Right lobe of liver (tissue), 6 donors: ENCODE results near the gene PRR18. TPM values are rescaled to one million over a fixed set of nuclear protein-coding genes. Genes with fewer than 3 reads are reported as not detected.

Experiments used
- ATAC-seq, 4 donors: fragments of 200-7000 bp; cut with Tn5 transposase; one replicate each; pipeline ENCODE4 v1.9.1; 2020; ENCODE audit warnings: mild to moderate bottlenecking in 4 of 4, moderate library complexity in 4 of 4
- DNase-seq, 3 donors: peaks; one replicate each; pipeline ENCODE4 v3.0.0-alpha.2; 2020
- H3K27ac ChIP-seq, 3 donors: fragments of 200-600 bp; one replicate each; pipeline ENCODE4 v1.8.0; 2022
- H3K27me3 ChIP-seq, 2 donors: fragments of 200-600 bp; one replicate each; pipeline ENCODE4 v1.8.0; 2022
- H3K36me3 ChIP-seq, 4 donors: fragments of 200-600 bp; sonication (generic) in 1 of 4; one replicate each; pipeline versions ENCODE4 v1.5.1 to v1.8.0; 2017 to 2022; ENCODE audit warnings: control low read depth in 1 of 4
- H3K4me1 ChIP-seq, 4 donors: fragments of 200-600 bp; sonication (generic) in 1 of 4; one replicate each; pipeline versions ENCODE4 v1.5.1 to v1.8.0; 2017 to 2022; ENCODE audit warnings: control low read depth in 1 of 4
- H3K4me3 ChIP-seq, 3 donors: fragments of 200-600 bp; one replicate each; pipeline ENCODE4 v1.8.0; 2022
- H3K9me3 ChIP-seq, 4 donors: fragments of 200-600 bp; sonication (generic) in 1 of 4; one replicate each; pipeline versions ENCODE4 v1.5.1 to v1.8.0; 2017 to 2022; ENCODE audit warnings: control low read depth in 1 of 4
- POLR2A ChIP-seq: fragments of 450-650 bp; IDR thresholded peaks from one replicate; pipeline ENCODE4 v1.6.1; 2017; ENCODE audit warnings: antibody characterized with exemption, mild to moderate bottlenecking
- WGBS: methylation state at CpG from one replicate; pipeline ENCODE4 v1.1.6; 2018; ENCODE audit warnings: low coverage, low lambda C conversion rate; ENCODE audit not compliant: insufficient coverage; ENCODE audit errors: missing lambda C conversion rate; 5-methylcytosine and 5-hydroxymethylcytosine counted together
- intact Hi-C, 2 donors: fragments of 100-400 bp; cut with DNase I; formaldehyde crosslinking; loops; one replicate each; pipeline versions ENCODE4 v1.11.2 to v1.14.1; 2022
- total RNA-seq, 6 experiments: library from RNA; depleted of rRNA in 2 of 6; stranded (reverse); fragments of >200 nt in 2 of 6; fragmentation: NEBNext Ultra II Directional in 3 of 6; extraction: Animal tissue kit (Norgen Biotek cat#: 25700) in 3 of 6; gene quantifications; one replicate each; pipeline versions ENCODE4 v1.1.0 to v1.2.4, GENCODE V29; 2016 to 2023
- TF ChIP-seq, protein P1 (sequence below), 4 donors: fragments of 200-600 bp in 3 of 4; fragments of 450-650 bp in 1 of 4; IDR thresholded peaks; one replicate each; pipeline versions ENCODE4 v1.5.1 to v1.8.0; 2016 to 2022; ENCODE audit warnings: antibody characterized with exemption in 4 of 4, mild to moderate bottlenecking in 2 of 4
- donor health status: DM: no; HTN: yes; CAD: no.
- donor health status: DM: no; HTN: no; CAD: no.
- donor health status: DM: no; HTN: no; CAD: no.
- donor health status: DM: no; HTN: yes; CAD: no.
- donor health status: DM: no; HTN: yes; CAD: no.

PRR18 gene
- total RNA-seq, 6 experiments from 2014 or later, result 0.39 to 3.6 (median 1.6) TPM

DNA sequence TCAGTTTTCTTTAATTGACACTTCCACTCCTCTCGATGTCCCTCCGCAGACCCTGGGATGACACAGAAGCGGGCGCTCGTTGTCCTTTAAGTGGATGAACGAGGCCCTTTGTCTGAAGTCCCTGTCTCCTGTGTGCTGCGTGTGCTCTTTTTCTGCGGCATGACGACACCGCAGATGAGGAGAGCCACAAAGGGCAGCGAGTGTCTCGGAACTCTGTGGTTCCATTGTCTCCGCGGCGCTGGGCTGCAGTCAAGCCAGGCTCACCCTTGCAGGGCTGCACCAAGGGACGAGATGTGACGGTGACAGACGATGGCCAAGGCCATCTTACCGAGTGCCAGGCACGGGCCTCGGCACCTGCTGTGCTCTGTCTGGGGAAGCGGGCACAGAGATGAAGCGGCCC lies 10.6 kb downstream of the PRR18 start:
- H3K4me3 ChIP-seq, result no peak overlapping the region
- H3K36me3 ChIP-seq, result no peaks in the 10 kb centered on the region
- TF ChIP-seq, protein P1, sequence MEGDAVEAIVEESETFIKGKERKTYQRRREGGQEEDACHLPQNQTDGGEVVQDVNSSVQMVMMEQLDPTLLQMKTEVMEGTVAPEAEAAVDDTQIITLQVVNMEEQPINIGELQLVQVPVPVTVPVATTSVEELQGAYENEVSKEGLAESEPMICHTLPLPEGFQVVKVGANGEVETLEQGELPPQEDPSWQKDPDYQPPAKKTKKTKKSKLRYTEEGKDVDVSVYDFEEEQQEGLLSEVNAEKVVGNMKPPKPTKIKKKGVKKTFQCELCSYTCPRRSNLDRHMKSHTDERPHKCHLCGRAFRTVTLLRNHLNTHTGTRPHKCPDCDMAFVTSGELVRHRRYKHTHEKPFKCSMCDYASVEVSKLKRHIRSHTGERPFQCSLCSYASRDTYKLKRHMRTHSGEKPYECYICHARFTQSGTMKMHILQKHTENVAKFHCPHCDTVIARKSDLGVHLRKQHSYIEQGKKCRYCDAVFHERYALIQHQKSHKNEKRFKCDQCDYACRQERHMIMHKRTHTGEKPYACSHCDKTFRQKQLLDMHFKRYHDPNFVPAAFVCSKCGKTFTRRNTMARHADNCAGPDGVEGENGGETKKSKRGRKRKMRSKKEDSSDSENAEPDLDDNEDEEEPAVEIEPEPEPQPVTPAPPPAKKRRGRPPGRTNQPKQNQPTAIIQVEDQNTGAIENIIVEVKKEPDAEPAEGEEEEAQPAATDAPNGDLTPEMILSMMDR (IDR thresholded peaks at IDR 0.05), result no peak
- no peak for TF ChIP-seq POLR2A
- peaks cover 0 to 22% (median 8%) of the 10 kb centered on the region in 4 donors for H3K4me1 ChIP-seq
- H3K27ac ChIP-seq, result no peak overlapping the region
- no peak for DNase-seq
- no peaks in the 10 kb centered on the region for H3K27me3 ChIP-seq
- no peaks in the 10 kb centered on the region for H3K9me3 ChIP-seq
- intact Hi-C loops, result no loop called here
- 92% methylated on average over 15 of the region's 23 CpGs for WGBS
- ATAC-seq, result no peak

DNA sequence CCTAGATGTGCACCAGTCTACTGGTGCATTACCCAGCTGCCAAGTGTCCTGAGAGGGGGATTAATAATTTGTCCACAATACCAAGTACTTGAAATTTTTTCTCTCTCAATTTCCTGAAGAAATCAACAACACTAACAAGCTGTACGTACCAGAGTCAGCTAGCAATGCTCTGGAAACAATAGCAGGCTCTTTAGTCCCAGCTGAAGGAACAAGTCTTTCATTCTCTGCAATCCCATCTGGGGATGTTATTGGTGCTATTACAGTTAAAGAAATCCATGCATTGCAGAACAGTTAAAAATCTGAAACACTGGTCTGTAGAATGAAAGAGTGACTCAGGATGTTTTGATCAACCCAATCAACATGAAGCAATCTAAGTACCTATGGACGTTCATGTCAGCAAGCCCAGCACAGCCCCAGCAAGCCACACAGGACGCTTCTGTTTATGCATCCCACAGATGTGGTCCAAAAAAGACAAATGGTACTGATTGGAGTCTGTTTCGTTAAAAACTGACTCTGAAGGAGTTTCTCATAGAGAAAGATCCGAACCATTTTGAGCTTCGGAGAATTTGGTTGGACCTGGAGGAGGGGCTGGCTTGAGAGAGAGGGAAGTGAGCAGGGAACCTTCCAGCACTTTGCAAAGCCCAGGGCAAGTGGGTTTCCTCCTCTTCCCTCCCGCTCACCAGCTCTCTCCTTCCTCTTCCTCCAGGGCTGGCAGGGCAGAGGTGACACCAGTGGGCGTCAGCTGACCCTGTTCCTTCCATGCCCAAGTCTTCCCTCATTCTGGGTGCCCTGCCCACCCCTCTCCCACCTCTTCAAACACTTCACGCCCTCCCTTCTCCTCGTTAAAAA lies 11.9 kb downstream of the PRR18 start:
- no peaks in the 10 kb centered on the region for H3K27me3 ChIP-seq
- DNase-seq, result no peak
- 77% methylated on average over 8 of the region's 10 CpGs for WGBS

DNA sequence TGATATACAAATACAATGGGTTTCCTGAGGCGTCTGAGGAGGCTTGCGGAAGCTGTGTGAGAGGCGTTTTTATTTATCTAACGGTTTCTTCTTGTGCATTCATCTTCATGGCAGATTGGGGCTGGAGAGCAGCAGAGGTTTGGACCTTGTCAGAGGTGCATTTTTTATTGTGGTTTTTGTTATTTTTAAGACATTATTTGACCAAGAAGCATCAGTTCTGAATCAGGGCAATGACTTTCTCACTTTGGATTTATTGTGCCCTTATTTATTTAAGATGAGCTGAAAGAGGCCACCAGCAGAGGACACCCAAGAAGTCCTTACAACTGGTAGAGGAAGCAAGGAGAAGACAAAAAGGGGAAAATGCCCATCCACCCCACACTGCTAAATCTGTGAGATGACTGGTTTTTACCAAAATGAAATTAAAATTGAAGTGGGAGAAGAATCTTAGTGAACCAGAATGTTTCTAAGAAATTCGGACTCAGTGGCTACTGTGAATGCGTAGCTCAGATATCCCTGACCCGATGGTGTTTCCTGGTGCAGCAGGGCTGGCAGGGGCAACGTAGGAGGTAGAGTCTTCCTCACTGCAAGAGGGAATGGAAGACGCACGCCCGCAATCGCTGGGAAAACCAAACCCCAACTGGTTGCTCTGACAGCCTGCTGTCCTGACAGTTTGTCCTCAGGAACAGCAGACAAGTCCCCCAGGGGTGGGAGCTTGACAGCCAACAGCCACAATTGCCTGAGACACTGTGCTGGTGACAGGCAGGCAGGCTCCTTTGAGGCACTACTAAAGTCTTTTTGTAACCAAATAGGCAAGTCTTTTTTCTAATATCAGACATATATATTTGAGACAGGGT lies 14.2 kb downstream of the PRR18 start:
- Histone ChIP-seq H3K27ac (no peak overlapping the region), H3K4me1 (no peaks in the 10 kb centered on the region), H3K9me3 (no peaks in the 10 kb centered on the region), H3K27me3 (no peaks in the 10 kb centered on the region), H3K36me3 (no peaks in the 10 kb centered on the region), H3K4me3 (no peak overlapping the region)
- TF ChIP-seq POLR2A, result no peak
- WGBS, result 89% methylated on average over 7 of the region's 12 CpGs
- ATAC-seq (no peak), DNase-seq (no peak)
- intact Hi-C loops, result no loop called here

More for the DNA sequence above, 11.9 kb downstream of the PRR18 start:
- Histone ChIP-seq H3K36me3 (no peaks in the 10 kb centered on the region), H3K4me3 (no peak overlapping the region), H3K27ac (no peak overlapping the region), H3K4me1 (peaks cover 0 to 11% (median 5%) of the 10 kb centered on the region in 4 donors), H3K9me3 (no peaks in the 10 kb centered on the region)
- intact Hi-C loops, result no loop called here
- no peak for ATAC-seq
- no peak for TF ChIP-seq POLR2A
- TF ChIP-seq, protein P1 (IDR thresholded peaks at IDR 0.05), result no peak

DNA sequence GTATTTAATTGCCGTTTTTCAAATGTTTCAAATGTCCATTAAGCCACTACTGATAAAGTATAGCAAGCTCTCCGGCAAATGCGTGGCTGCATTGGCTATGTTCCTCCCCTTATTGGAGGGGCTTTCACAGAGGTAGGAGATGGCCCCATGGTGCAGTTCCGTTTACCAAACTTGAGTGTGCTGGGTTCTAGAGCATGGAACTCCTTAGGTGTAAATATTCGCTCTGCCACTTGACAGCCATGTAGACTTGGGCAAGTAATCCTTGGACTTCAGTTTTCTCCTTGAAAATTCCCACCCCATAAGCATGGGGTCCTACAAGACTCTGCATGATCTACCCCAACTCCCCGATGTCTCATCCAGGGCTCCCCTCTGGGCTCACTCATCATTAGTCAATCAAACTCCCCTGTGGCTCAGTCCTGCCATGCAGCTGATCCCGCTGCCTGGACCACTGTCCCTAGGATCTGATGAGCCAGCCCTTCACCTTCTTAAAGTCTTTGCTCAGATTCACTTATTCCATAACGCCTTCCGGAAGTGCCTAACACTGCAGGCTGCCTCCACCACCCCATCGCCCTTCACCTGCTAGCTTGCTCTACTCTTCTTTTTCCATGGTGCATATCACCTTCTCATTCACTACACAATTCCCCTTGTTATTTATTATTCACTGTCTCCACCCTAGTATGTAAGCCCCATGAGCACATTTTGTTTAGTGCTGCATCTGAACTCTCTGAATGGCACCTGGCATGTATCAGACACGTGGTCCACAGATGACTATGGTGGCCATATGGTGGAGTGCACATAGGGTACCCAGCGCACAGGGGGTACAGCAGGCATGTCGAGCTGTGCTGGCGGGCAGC lies 18.8 kb downstream of the PRR18 start:
- TF ChIP-seq, protein P1 (IDR thresholded peaks at IDR 0.05), result no peak
- no peak for TF ChIP-seq POLR2A
- 90% methylated on average over 10 of the region's 14 CpGs for WGBS
- no peak overlapping the region for H3K27ac ChIP-seq
- no peaks in the 10 kb centered on the region for H3K36me3 ChIP-seq
- DNase-seq, result no peak
- peaks cover 0 to 6% (median 0%) of the 10 kb centered on the region in 4 donors for H3K4me1 ChIP-seq
- no peak overlapping the region for H3K4me3 ChIP-seq
- intact Hi-C loops, result no loop called here
- no peaks in the 10 kb centered on the region for H3K9me3 ChIP-seq
- no peak for ATAC-seq
- no peaks in the 10 kb centered on the region for H3K27me3 ChIP-seq
